ENCODE results near the gene OR6S1.

Gene OR6S1

GRCh38 chr14:20657216-20658211 lies 16.0 kb upstream of the OR6S1 start (continued):
- no peak for TF ChIP-seq ZNF433 (tag by site-specific recombination; IDR thresholded peaks at IDR 0.05; ENCODE audit: low read depth)
- no peak; the same call in 1 of the 2 replicates for TF ChIP-seq ZNF133 (tag by site-specific recombination; IDR thresholded peaks at IDR 0.05)
- TF ChIP-seq ZNF830 (tag by site-specific recombination; IDR thresholded peaks at IDR 0.05; ENCODE audit: low read depth), result no peak
- TF ChIP-seq YY2 (tag by site-specific recombination; IDR thresholded peaks at IDR 0.05), result no peak
- TF ChIP-seq ZNF449 (tag by site-specific recombination; IDR thresholded peaks at IDR 0.05), result peak; percentile 52
- peak; percentile 44 for TF ChIP-seq PATZ1 (tag by site-specific recombination; IDR thresholded peaks at IDR 0.05)
- TF ChIP-seq MYNN (tag by site-specific recombination; IDR thresholded peaks at IDR 0.05; ENCODE audit: borderline replicate concordance), result peak; percentile 75; the same call in 1 of the 2 replicates
- peak; percentile 70; the same call in 1 of the 2 replicates for TF ChIP-seq ZSCAN23 (tag by site-specific recombination; IDR thresholded peaks at IDR 0.05)
- TF ChIP-seq ZSCAN4 (tag by site-specific recombination; IDR thresholded peaks at IDR 0.05), result no peak
- no peak for TF ChIP-seq ZNF280D (tag by site-specific recombination; IDR thresholded peaks at IDR 0.05)
- no peak for TF ChIP-seq ZNF664 (tag by site-specific recombination; IDR thresholded peaks at IDR 0.05)
- no peak for TF ChIP-seq KLF10 (tag by site-specific recombination; IDR thresholded peaks at IDR 0.05)
- 0 out of 2 replicates have a peak, but pooled peaks have one; percentile 88 for TF ChIP-seq ZNF324 (tag by site-specific recombination; IDR thresholded peaks at IDR 0.05)
- TF ChIP-seq ZNF707 (tag by site-specific recombination; IDR thresholded peaks at IDR 0.05), result no peak
- TF ChIP-seq ZNF629 (tag by site-specific recombination; IDR thresholded peaks at IDR 0.05), result peak; percentile 76; the same call in 1 of the 2 replicates
- peak; percentile 64 for TF ChIP-seq KLF9 (tag by site-specific recombination; IDR thresholded peaks at IDR 0.05; ENCODE audit: low read depth)
- TF ChIP-seq PRDM6 (tag by site-specific recombination; IDR thresholded peaks at IDR 0.05), result no peak
- TF ChIP-seq ZNF654 (tag by site-specific recombination; IDR thresholded peaks at IDR 0.05; ENCODE audit: low read depth), result no peak; the same call in 1 of the 2 replicates
- no peak for TF ChIP-seq ZBTB49 (tag by site-specific recombination; IDR thresholded peaks at IDR 0.05; ENCODE audit: low read depth)
- peak; percentile 89; the same call in 1 of the 2 replicates for TF ChIP-seq KLF17 (tag by site-specific recombination; IDR thresholded peaks at IDR 0.05)
- peak; percentile 100 for TF ChIP-seq BCL11A (tag by site-specific recombination; IDR thresholded peaks at IDR 0.05; ENCODE audit: low read depth)
- TF ChIP-seq ZBTB44 (tag by site-specific recombination; IDR thresholded peaks at IDR 0.05), result peak; percentile 66

Data from HEK293 (cell line).